ENCODE results near the gene MACROD1. TPM values are rescaled to one million over a fixed set of nuclear protein-coding genes. Genes with fewer than 3 reads are reported as not detected.

The MACROD1 gene
- total and polyA plus RNA-seq, 2 donors (not counting 1 experiment from before 2014, with no cell fraction given) = 2.7 to 8.6 TPM

- ATAC-seq (ENCODE audit: low read depth) (no peak), DNase-seq (no peak)
- no peaks in the 10 kb centered on the region for H3K4me1 ChIP-seq (ENCODE audit: control insufficient read depth in 2 of 2, insufficient read depth in 2 of 2, low read length in 2 of 2)
- Mint-ChIP-seq H3K27ac (no peak overlapping the region), H3K27me3 (peaks cover 12% of the 10 kb centered on the region), H3K4me3 (no peak overlapping the region), H3K4me1 (no peaks in the 10 kb centered on the region), H3K9me3 (ENCODE audit: insufficient read depth) (no peaks in the 10 kb centered on the region)
- H3K9ac ChIP-seq (ENCODE audit: low read length) = no peak overlapping the region
- H3K27ac ChIP-seq (ENCODE audit: low read length in 2 of 2) = no peak overlapping the region
- no peaks in the 10 kb centered on the region for H3K27me3 ChIP-seq (replicated peaks in 1 of 4; ENCODE audit: control extremely low read depth in 1 of 4, control insufficient read depth in 3 of 4, insufficient read depth in 4 of 4, low read length in 3 of 4)
- H3K4me3 ChIP-seq (ENCODE audit: control extremely low read depth in 1 of 5, extremely low read depth in 1 of 5, insufficient read depth in 1 of 5, low read depth in 2 of 5, low read length in 4 of 5) = no peak overlapping the region
- ChIA-PET CTCF (no interaction called here), POLR2A (no interaction called here)
- H2AFZ ChIP-seq (ENCODE audit: insufficient read depth, low read depth, low read length, poor library complexity, severe bottlenecking) = no peak overlapping the region
- 90% methylated on average over 4 of the region's 5 CpGs for WGBS (ENCODE audit: insufficient coverage)
- H3K36me3 ChIP-seq (replicated peaks in 1 of 2; ENCODE audit: control extremely low read depth in 1 of 2, control insufficient read depth in 1 of 2, extremely low read depth in 1 of 2, insufficient read depth in 2 of 2, low read length in 1 of 2) = no peaks in the 10 kb centered on the region
- H4K20me1 ChIP-seq (ENCODE audit: control insufficient read depth, insufficient read depth, low read length, poor library complexity, severe bottlenecking) = no peaks in the 10 kb centered on the region
- intact Hi-C loops (cut with micrococcal nuclease) = no loop called here
- TF ChIP-seq CTCF (IDR thresholded peaks at IDR 0.05) (no peak), EZH2 (IDR thresholded peaks at IDR 0.05; ENCODE audit: borderline replicate concordance, insufficient read depth, low read depth, low read length, poor library complexity, severe bottlenecking) (no peak)
- H3K4me2 ChIP-seq (replicated peaks; ENCODE audit: low read depth, low read length, poor library complexity, severe bottlenecking) = no peak overlapping the region
- no peaks in the 10 kb centered on the region for H3K9me3 ChIP-seq (ENCODE audit: control extremely low read depth in 1 of 3, control insufficient read depth in 2 of 3, insufficient read depth in 1 of 3, low read length in 2 of 3)
- H3K79me2 ChIP-seq (ENCODE audit: control insufficient read depth, insufficient read depth, low read length) = no peaks in the 10 kb centered on the region
These were observed 122.4 kb downstream of the MACROD1 start for GRCh38 chr11:64043545-64043944.

GRCh38 chr11:64042301-64042700 lies 123.6 kb downstream of the MACROD1 start:
- ATAC-seq (ENCODE audit: low read depth) (no peak), DNase-seq (no peak)
- Mint-ChIP-seq H3K4me3 (no peak overlapping the region), H3K4me1 (no peaks in the 10 kb centered on the region), H3K27ac (no peak overlapping the region), H3K9me3 (ENCODE audit: insufficient read depth) (no peaks in the 10 kb centered on the region), H3K27me3 (peaks cover 14% of the 10 kb centered on the region)
- H3K79me2 ChIP-seq (ENCODE audit: control insufficient read depth, insufficient read depth, low read length) = no peaks in the 10 kb centered on the region
- ChIA-PET CTCF (no interaction called here), POLR2A (no interaction called here)
- peaks cover 0 to 11% (median 2%) of the 10 kb centered on the region in 4 experiments for H3K27me3 ChIP-seq (replicated peaks in 1 of 4; ENCODE audit: control extremely low read depth in 1 of 4, control insufficient read depth in 3 of 4, insufficient read depth in 4 of 4, low read length in 3 of 4)
- H2AFZ ChIP-seq (ENCODE audit: insufficient read depth, low read depth, low read length, poor library complexity, severe bottlenecking) = no peak overlapping the region
- H3K36me3 ChIP-seq (replicated peaks in 1 of 2; ENCODE audit: control extremely low read depth in 1 of 2, control insufficient read depth in 1 of 2, extremely low read depth in 1 of 2, insufficient read depth in 2 of 2, low read length in 1 of 2) = no peaks in the 10 kb centered on the region
- no peaks in the 10 kb centered on the region for H3K9me3 ChIP-seq (ENCODE audit: control extremely low read depth in 1 of 3, control insufficient read depth in 2 of 3, insufficient read depth in 1 of 3, low read length in 2 of 3)
- H3K4me1 ChIP-seq (ENCODE audit: control insufficient read depth in 2 of 2, insufficient read depth in 2 of 2, low read length in 2 of 2) = no peaks in the 10 kb centered on the region
- no peak overlapping the region for H3K4me2 ChIP-seq (replicated peaks; ENCODE audit: low read depth, low read length, poor library complexity, severe bottlenecking)
- intact Hi-C loops (cut with micrococcal nuclease) = no loop called here
- no peak for TF ChIP-seq EZH2 (IDR thresholded peaks at IDR 0.05; ENCODE audit: borderline replicate concordance, insufficient read depth, low read depth, low read length, poor library complexity, severe bottlenecking)
- no peak for TF ChIP-seq CTCF (IDR thresholded peaks at IDR 0.05)
- no peak overlapping the region for H3K9ac ChIP-seq (ENCODE audit: low read length)
- H3K27ac ChIP-seq (ENCODE audit: low read length in 2 of 2) = no peak overlapping the region
- no peak overlapping the region for H3K4me3 ChIP-seq (ENCODE audit: control extremely low read depth in 1 of 5, extremely low read depth in 1 of 5, insufficient read depth in 1 of 5, low read depth in 2 of 5, low read length in 4 of 5)
- WGBS (ENCODE audit: insufficient coverage) = 85% methylated on average over 4 of the region's 4 CpGs
- H4K20me1 ChIP-seq (ENCODE audit: control insufficient read depth, insufficient read depth, low read length, poor library complexity, severe bottlenecking) = no peaks in the 10 kb centered on the region

Measured in B cell (primary cell).